HepG2 (cell line): ENCODE measurements around the gene YIF1B. TPM values are rescaled to one million over a fixed set of nuclear protein-coding genes. Genes with fewer than 3 reads are reported as not detected.

Experiments used
- BATF2 ChIP-seq: sonication (generic); formaldehyde crosslinking; IDR thresholded peaks from 2 replicates; pipeline ENCODE4 v1.8.0; 2022; ENCODE audit warnings: mild to moderate bottlenecking, missing genetic modification reagents, moderate library complexity
- ETV6 ChIP-seq: sonication (generic); formaldehyde crosslinking; conservative IDR thresholded peaks from 2 replicates; pipeline ENCODE4 v1.4.0; 2020; ENCODE audit warnings: missing genetic modification reagents
- HOXA9 ChIP-seq: sonication (generic); formaldehyde crosslinking; IDR thresholded peaks from 2 replicates; pipeline ENCODE4 v1.8.1; 2022; ENCODE audit warnings: missing genetic modification reagents, mild to moderate bottlenecking, moderate library complexity, borderline replicate concordance
- PRDM4 ChIP-seq: sonication (generic); formaldehyde crosslinking; IDR thresholded peaks from 2 replicates; pipeline ENCODE4 v1.9.0; 2021; ENCODE audit warnings: missing genetic modification reagents, borderline replicate concordance
- RFX3 ChIP-seq: IDR thresholded peaks from 2 replicates; pipeline ENCODE4 v1.6.1; 2016; ENCODE audit warnings: missing biosample characterization, missing genetic modification reagents
- SMAD1 ChIP-seq: sonication (generic); formaldehyde crosslinking; IDR thresholded peaks from 2 replicates; pipeline ENCODE4 v1.4.0; 2020; ENCODE audit warnings: missing genetic modification reagents, low read depth, mild to moderate bottlenecking, borderline replicate concordance
- SP5 ChIP-seq: IDR thresholded peaks from 2 replicates; pipeline ENCODE4 v1.6.1; 2016; ENCODE audit warnings: low read depth, borderline replicate concordance
- TMF1 ChIP-seq: sonication (generic); formaldehyde crosslinking; IDR thresholded peaks from 2 replicates; pipeline ENCODE4 v1.8.1; 2022; ENCODE audit warnings: low read depth, missing genetic modification reagents
- WIZ ChIP-seq: sonication (generic); formaldehyde crosslinking; IDR thresholded peaks from 2 replicates; pipeline ENCODE4 v1.5.1; 2020; ENCODE audit warnings: mild to moderate bottlenecking, missing genetic modification reagents
- ZFP36L2 ChIP-seq: sonication (generic); formaldehyde crosslinking; IDR thresholded peaks from 2 replicates; pipeline ENCODE4 v1.4.0; 2020; ENCODE audit warnings: missing genetic modification reagents
- ZNF496 ChIP-seq: sonication (generic); formaldehyde crosslinking; IDR thresholded peaks from 2 replicates; pipeline ENCODE4 v1.8.1; 2023; ENCODE audit warnings: mild to moderate bottlenecking, moderate library complexity, missing genetic modification reagents; ENCODE audit not compliant: insufficient replicate concordance
- ZNF530 ChIP-seq: sonication (generic); formaldehyde crosslinking; IDR thresholded peaks from 2 replicates; pipeline ENCODE4 v1.5.0; 2020; ENCODE audit warnings: low read depth, mild to moderate bottlenecking, missing genetic modification reagents
- ZNF598 ChIP-seq: sonication (generic); formaldehyde crosslinking; IDR thresholded peaks from 2 replicates; pipeline ENCODE4 v1.5.1; 2020; ENCODE audit warnings: mild to moderate bottlenecking, missing genetic modification reagents, borderline replicate concordance
- ZNF780A ChIP-seq: sonication (generic); formaldehyde crosslinking; IDR thresholded peaks from 2 replicates; pipeline ENCODE4 v1.8.0; 2022; ENCODE audit warnings: mild to moderate bottlenecking, missing genetic modification reagents, moderate library complexity
- ZNF790 ChIP-seq: sonication (generic); formaldehyde crosslinking; IDR thresholded peaks from 2 replicates; pipeline ENCODE4 v1.8.0; 2022; ENCODE audit warnings: missing genetic modification reagents, mild to moderate bottlenecking, borderline replicate concordance
- ZSCAN21 ChIP-seq: sonication (generic); formaldehyde crosslinking; IDR thresholded peaks from 2 replicates; pipeline ENCODE4 v1.8.0; 2022; ENCODE audit warnings: mild to moderate bottlenecking, missing genetic modification reagents, moderate library complexity, borderline replicate concordance
- polyA plus RNA-seq, 8 experiments: library from polyadenylated mRNA; depleted of rRNA in 3 of 8; stranded (reverse) in 7 of 8; unstranded in 1 of 8; fragments of >200 nt; fragmentation: Illumina TruSeq in 4 of 8; extraction: Trizol in 4 of 8; gene quantifications; 2 replicates each; pipeline versions ENCODE4 v1.2.1 to v1.2.3, GENCODE V29; 2011 to 2016; ENCODE audit warnings: low read depth in 4 of 8, missing spikeins in 1 of 8, mixed read lengths in 1 of 8; ENCODE audit not compliant: insufficient read depth in 1 of 8
- total RNA-seq, 5 experiments: library from RNA; depleted of rRNA; stranded (reverse); fragments of >200 nt; fragmentation: Illumina TruSeq; extraction: Trizol; gene quantifications; 2 replicates each; pipeline ENCODE4 v1.2.3, GENCODE V29; 2016; ENCODE audit warnings: low read depth in 1 of 5
- TF ChIP-seq, protein P1 (sequence below): sonication (generic); formaldehyde crosslinking; IDR thresholded peaks from 2 replicates; pipeline ENCODE4 v1.4.0; 2020; ENCODE audit warnings: mild to moderate bottlenecking, low read depth, missing genetic modification reagents
- TF ChIP-seq, protein P2 (sequence below): sonication (generic); formaldehyde crosslinking; IDR thresholded peaks from 2 replicates; pipeline ENCODE4 v1.8.0; 2022; ENCODE audit warnings: low read depth, missing genetic modification reagents
- TF ChIP-seq, protein P3 (sequence below): sonication (generic); formaldehyde crosslinking; IDR thresholded peaks from 2 replicates; pipeline ENCODE4 v1.4.0; 2020; ENCODE audit warnings: missing genetic modification reagents
- TF ChIP-seq, protein P4 (sequence below): sonication (generic); formaldehyde crosslinking; IDR thresholded peaks from 2 replicates; pipeline ENCODE4 v1.5.0; 2020; ENCODE audit warnings: mild to moderate bottlenecking, low read depth, missing genetic modification reagents, borderline replicate concordance

YIF1B gene
- total and polyA plus RNA-seq, 2 of the 13 experiments (the other 11 are each of a cell fraction or from before 2014, with no cell fraction given), result 41.4 to 85.2 TPM

- TF ChIP-seq ZNF790 (CRISPR knock-in tag) (no peak), SMAD1 (CRISPR knock-in tag) (0 out of 2 replicates have a peak, but pooled peaks have one; percentile 25), ZNF530 (CRISPR knock-in tag) (no peak), ETV6 (no peak), PRDM4 (CRISPR knock-in tag) (no peak), SP5 (no peak), ZNF780A (CRISPR knock-in tag) (no peak), BATF2 (CRISPR knock-in tag) (no peak), ZSCAN21 (CRISPR knock-in tag) (no peak), HOXA9 (no peak), TMF1 (CRISPR knock-in tag) (no peak), RFX3 (no peak), ZFP36L2 (CRISPR knock-in tag) (no peak), ZNF496 (no peak), WIZ (CRISPR knock-in tag) (no peak), ZNF598 (CRISPR knock-in tag) (no peak)
- TF ChIP-seq, protein P1, sequence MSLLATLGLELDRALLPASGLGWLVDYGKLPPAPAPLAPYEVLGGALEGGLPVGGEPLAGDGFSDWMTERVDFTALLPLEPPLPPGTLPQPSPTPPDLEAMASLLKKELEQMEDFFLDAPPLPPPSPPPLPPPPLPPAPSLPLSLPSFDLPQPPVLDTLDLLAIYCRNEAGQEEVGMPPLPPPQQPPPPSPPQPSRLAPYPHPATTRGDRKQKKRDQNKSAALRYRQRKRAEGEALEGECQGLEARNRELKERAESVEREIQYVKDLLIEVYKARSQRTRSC (CRISPR knock-in tag), result no peak
- TF ChIP-seq, protein P2, sequence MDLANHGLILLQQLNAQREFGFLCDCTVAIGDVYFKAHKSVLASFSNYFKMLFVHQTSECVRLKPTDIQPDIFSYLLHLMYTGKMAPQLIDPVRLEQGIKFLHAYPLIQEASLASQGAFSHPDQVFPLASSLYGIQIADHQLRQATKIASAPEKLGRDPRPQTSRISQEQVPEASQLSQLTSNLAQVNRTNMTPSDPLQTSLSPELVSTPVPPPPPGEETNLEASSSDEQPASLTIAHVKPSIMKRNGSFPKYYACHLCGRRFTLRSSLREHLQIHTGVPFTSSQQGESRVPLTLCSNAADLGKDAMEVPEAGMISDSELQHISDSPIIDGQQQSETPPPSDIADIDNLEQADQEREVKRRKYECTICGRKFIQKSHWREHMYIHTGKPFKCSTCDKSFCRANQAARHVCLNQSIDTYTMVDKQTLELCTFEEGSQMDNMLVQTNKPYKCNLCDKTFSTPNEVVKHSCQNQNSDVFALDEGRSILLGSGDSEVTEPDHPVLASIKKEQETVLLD (CRISPR knock-in tag), result peak; percentile 98
- TF ChIP-seq, protein P3, sequence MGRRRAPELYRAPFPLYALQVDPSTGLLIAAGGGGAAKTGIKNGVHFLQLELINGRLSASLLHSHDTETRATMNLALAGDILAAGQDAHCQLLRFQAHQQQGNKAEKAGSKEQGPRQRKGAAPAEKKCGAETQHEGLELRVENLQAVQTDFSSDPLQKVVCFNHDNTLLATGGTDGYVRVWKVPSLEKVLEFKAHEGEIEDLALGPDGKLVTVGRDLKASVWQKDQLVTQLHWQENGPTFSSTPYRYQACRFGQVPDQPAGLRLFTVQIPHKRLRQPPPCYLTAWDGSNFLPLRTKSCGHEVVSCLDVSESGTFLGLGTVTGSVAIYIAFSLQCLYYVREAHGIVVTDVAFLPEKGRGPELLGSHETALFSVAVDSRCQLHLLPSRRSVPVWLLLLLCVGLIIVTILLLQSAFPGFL, result no peak
- TF ChIP-seq, protein P4, sequence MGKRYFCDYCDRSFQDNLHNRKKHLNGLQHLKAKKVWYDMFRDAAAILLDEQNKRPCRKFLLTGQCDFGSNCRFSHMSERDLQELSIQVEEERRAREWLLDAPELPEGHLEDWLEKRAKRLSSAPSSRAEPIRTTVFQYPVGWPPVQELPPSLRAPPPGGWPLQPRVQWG (CRISPR knock-in tag), result no peak
These were observed at the start of gene YIF1B (continued) for GRCh38 chr19:38315657-38316476.
